BJ (cell line): ENCODE measurements around the gene PKP2. TPM values are rescaled to one million over a fixed set of nuclear protein-coding genes. Genes with fewer than 3 reads are reported as not detected.

ENCODE experiments used
- CTCF ChIA-PET: fragments of 350-600 bp; formaldehyde crosslinking; extraction: SDS; loops from one replicate; lab custom pipeline; 2021; ENCODE audit warnings: antibody characterized with exemption, inconsistent platforms; lab: Yijun Ruan, JAX
- POLR2A ChIA-PET: fragments of 300-600 bp; sonication (Branson Sonifier 250); formaldehyde crosslinking; extraction: SDS; loops from one replicate; lab custom pipeline; 2021; ENCODE audit warnings: antibody characterized with exemption; lab: Charles Lee
- DNase-seq: peaks from one replicate; pipeline ENCODE4 v3.0.0-alpha.2; 2011; ENCODE audit warnings: low read depth
- H3K27me3 ChIP-seq: 2 replicates; pipeline ENCODE4 v1.6.0; 2011; ENCODE audit warnings: low read length; ENCODE audit not compliant: control insufficient read depth, insufficient read depth
- H3K36me3 ChIP-seq: 2 replicates; pipeline ENCODE4 v1.5.1; 2011; ENCODE audit warnings: low read length; ENCODE audit not compliant: control insufficient read depth, insufficient read depth
- H3K4me3 ChIP-seq: 2 replicates; pipeline ENCODE4 v1.5.1; 2011; ENCODE audit warnings: low read depth, mild to moderate bottlenecking, control low read depth, low read length
- CTCF ChIP-seq: IDR thresholded peaks from 2 replicates; pipeline ENCODE4 v1.5.1; 2011; ENCODE audit warnings: low read depth, mild to moderate bottlenecking, control low read depth, inconsistent platforms, low read length, moderate library complexity; ENCODE audit not compliant: insufficient read depth
- polyA plus RNA-seq: library from polyadenylated mRNA; depleted of rRNA; stranded (reverse); fragments of >200 nt; gene quantifications from 2 replicates; pipeline ENCODE4 v1.2.3, GENCODE V29; 2011

The PKP2 gene
- polyA plus RNA-seq, 1 experiment = 0.04 TPM

GRCh38 chr12:32757157-32757556 lies 139.4 kb downstream of the PKP2 start:
- peaks cover 2% of the 10 kb centered on the region; the same call in 1 of the 2 replicates for H3K36me3 ChIP-seq
- TF ChIP-seq CTCF = no peak
- ChIA-PET CTCF (interaction anchor here (1.5 to 4.8 kb wide), 5 partner anchors 12 to 1264 kb away, joined by 6 to 57 read pairs (median 7); partner anchors contain the start of gene ALG10), POLR2A (no interaction called here)
- H3K27me3 ChIP-seq = peaks cover 2% of the 10 kb centered on the region
- H3K4me3 ChIP-seq = no peak overlapping the region
- DNase-seq = no peak

- no peak for DNase-seq
- Histone ChIP-seq H3K4me3 (peak overlapping the region; percentile 88), H3K36me3 (peaks cover 4% of the 10 kb centered on the region), H3K27me3 (peaks cover 2% of the 10 kb centered on the region)
- CTCF ChIA-PET = interaction anchor here (0.7 to 4.8 kb wide), 14 partner anchors 8 to 1909 kb away, joined by 3 to 57 read pairs (median 6); partner anchors contain the start of gene ALG10
- no peak for TF ChIP-seq CTCF
- POLR2A ChIA-PET = no interaction called here
Measured at GRCh38 chr12:32756476-32757066, 140.0 kb downstream of the PKP2 start.

- TF ChIP-seq CTCF = peak; percentile 71
- Histone ChIP-seq H3K36me3 (peaks cover 4% of the 10 kb centered on the region), H3K4me3 (peak within 1 kb of the TSS; percentile 88), H3K27me3 (no peaks in the 10 kb centered on the region)
- peak; percentile 91 for DNase-seq
- ChIA-PET POLR2A (interaction anchor here (0.5 to 0.9 kb wide), 5 partner anchors 56 to 1266 kb away, joined by 3 to 15 read pairs (median 3); partner anchors contain the start of gene ALG10), CTCF (interaction anchor here (0.6 to 4.8 kb wide), 27 partner anchors 8 to 1908 kb away, joined by 3 to 57 read pairs (median 4); partner anchors contain the start of gene ALG10)
Measured at GRCh38 chr12:32755654-32756475, 140.7 kb downstream of the PKP2 start, which contains the start of gene YARS2. Gene YARS2, minus strand, starts transcription at chr12:32755897. Its CDS starts 23 bp downstream, at chr12:32755874.

GRCh38 chr12:32755051-32755653 lies 141.4 kb downstream of the PKP2 start:
- Histone ChIP-seq H3K27me3 (no peaks in the 10 kb centered on the region), H3K36me3 (peaks cover 4% of the 10 kb centered on the region), H3K4me3 (peak overlapping the region; percentile 88)
- peak; percentile 92 for TF ChIP-seq CTCF
- ChIA-PET POLR2A (interaction anchor here (0.6 to 0.9 kb wide), 2 partner anchors 1026 to 1267 kb away, joined by 3 to 15 read pairs; partner anchors contain the start of gene ALG10), CTCF (interaction anchor here (0.6 to 4.8 kb wide), 23 partner anchors 10 to 1465 kb away, joined by 3 to 57 read pairs (median 4); partner anchors contain the start of gene ALG10)
- peak; percentile 36 for DNase-seq
